ENCODE data around the gene ANKRD30A. TPM values are rescaled to one million over a fixed set of nuclear protein-coding genes. Genes with fewer than 3 reads are reported as not detected.

Gene ANKRD30A
- total and polyA plus RNA-seq, 4 donors = not detected

DNA sequence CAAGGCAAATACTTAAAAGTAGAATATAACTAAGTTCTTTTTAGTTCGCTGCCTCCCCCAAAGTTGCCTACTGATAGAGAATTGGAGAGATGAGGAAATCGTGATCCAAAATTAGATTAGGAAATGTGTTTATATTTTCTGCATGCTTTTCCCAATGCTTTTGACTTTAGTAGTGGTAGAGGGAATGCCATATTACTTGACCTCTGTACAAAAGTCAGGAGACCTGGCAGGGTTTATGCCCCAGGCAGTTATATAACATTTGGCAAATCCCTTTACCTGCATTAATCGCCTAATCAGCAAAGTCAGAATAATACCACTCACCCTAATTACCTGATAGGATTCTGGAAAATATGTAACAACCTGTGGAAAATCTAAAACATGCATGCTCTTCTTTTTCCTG, 142.9 kb downstream of the ANKRD30A start (continued):
- TF ChIP-seq, protein P1, sequence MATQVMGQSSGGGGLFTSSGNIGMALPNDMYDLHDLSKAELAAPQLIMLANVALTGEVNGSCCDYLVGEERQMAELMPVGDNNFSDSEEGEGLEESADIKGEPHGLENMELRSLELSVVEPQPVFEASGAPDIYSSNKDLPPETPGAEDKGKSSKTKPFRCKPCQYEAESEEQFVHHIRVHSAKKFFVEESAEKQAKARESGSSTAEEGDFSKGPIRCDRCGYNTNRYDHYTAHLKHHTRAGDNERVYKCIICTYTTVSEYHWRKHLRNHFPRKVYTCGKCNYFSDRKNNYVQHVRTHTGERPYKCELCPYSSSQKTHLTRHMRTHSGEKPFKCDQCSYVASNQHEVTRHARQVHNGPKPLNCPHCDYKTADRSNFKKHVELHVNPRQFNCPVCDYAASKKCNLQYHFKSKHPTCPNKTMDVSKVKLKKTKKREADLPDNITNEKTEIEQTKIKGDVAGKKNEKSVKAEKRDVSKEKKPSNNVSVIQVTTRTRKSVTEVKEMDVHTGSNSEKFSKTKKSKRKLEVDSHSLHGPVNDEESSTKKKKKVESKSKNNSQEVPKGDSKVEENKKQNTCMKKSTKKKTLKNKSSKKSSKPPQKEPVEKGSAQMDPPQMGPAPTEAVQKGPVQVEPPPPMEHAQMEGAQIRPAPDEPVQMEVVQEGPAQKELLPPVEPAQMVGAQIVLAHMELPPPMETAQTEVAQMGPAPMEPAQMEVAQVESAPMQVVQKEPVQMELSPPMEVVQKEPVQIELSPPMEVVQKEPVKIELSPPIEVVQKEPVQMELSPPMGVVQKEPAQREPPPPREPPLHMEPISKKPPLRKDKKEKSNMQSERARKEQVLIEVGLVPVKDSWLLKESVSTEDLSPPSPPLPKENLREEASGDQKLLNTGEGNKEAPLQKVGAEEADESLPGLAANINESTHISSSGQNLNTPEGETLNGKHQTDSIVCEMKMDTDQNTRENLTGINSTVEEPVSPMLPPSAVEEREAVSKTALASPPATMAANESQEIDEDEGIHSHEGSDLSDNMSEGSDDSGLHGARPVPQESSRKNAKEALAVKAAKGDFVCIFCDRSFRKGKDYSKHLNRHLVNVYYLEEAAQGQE (IDR thresholded peaks at IDR 0.05) = no peak
- TF ChIP-seq, protein P2, sequence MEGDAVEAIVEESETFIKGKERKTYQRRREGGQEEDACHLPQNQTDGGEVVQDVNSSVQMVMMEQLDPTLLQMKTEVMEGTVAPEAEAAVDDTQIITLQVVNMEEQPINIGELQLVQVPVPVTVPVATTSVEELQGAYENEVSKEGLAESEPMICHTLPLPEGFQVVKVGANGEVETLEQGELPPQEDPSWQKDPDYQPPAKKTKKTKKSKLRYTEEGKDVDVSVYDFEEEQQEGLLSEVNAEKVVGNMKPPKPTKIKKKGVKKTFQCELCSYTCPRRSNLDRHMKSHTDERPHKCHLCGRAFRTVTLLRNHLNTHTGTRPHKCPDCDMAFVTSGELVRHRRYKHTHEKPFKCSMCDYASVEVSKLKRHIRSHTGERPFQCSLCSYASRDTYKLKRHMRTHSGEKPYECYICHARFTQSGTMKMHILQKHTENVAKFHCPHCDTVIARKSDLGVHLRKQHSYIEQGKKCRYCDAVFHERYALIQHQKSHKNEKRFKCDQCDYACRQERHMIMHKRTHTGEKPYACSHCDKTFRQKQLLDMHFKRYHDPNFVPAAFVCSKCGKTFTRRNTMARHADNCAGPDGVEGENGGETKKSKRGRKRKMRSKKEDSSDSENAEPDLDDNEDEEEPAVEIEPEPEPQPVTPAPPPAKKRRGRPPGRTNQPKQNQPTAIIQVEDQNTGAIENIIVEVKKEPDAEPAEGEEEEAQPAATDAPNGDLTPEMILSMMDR (IDR thresholded peaks at IDR 0.05; ENCODE audit: low read depth, low read length, missing input control) = no peak
- TF ChIP-seq GABPA (IDR thresholded peaks at IDR 0.05 in 1 of 2, conservative IDR thresholded peaks at IDR 0.05 in 1 of 2) = no peak

DNA sequence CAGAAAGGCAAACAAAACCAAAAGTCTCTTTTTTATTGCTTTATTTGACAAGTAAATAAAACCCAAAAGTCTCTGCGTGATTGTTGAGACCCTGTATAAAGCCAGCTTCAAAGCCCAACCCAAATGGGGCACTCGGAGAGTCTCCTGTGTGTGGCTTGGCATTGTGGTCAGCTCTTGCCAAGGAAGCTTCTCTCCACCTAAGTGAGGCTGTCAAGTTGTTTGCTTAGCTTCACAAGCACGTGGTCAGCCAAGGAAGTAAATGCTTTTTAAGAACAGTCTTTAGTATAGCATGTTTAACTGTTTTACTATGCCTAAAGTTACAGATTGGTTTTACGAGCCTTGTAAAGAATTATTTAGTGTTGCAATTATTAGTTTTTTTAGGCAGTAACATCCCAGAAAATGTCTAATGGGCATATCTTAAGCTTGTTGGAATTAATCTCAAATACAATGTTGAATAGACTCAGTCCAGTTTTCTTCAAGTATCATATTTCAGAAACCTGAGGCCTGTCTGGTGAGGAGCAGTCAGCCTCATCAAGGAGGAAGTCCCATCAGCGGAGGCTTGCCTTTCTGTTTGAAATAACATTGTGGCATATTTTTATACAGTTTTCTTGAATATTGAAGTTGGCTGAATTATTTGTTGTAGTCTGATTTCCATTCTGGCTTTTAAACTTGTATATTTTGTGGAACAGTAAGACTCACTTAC, 144.3 kb downstream of the ANKRD30A start:
- H3K9ac ChIP-seq (ENCODE audit: low read depth in 1 of 2, low read length in 2 of 2) = no peak overlapping the region
- TF ChIP-seq HNF4A (conservative IDR thresholded peaks at IDR 0.05) = no peak
- TF ChIP-seq, protein P1 (IDR thresholded peaks at IDR 0.05) = no peak
- TF ChIP-seq RXRA (IDR thresholded peaks at IDR 0.05) = no peak
- no peak for TF ChIP-seq RAD21 (IDR thresholded peaks at IDR 0.05)
- TF ChIP-seq, protein P2 (IDR thresholded peaks at IDR 0.05; ENCODE audit: low read depth, low read length, missing input control) = no peak
- no peak for TF ChIP-seq SP1 (IDR thresholded peaks at IDR 0.05)
- TF ChIP-seq YY1 (IDR thresholded peaks at IDR 0.05) = no peak
- TF ChIP-seq HNF4G (IDR thresholded peaks at IDR 0.05) = no peak
- TF ChIP-seq, protein P3, sequence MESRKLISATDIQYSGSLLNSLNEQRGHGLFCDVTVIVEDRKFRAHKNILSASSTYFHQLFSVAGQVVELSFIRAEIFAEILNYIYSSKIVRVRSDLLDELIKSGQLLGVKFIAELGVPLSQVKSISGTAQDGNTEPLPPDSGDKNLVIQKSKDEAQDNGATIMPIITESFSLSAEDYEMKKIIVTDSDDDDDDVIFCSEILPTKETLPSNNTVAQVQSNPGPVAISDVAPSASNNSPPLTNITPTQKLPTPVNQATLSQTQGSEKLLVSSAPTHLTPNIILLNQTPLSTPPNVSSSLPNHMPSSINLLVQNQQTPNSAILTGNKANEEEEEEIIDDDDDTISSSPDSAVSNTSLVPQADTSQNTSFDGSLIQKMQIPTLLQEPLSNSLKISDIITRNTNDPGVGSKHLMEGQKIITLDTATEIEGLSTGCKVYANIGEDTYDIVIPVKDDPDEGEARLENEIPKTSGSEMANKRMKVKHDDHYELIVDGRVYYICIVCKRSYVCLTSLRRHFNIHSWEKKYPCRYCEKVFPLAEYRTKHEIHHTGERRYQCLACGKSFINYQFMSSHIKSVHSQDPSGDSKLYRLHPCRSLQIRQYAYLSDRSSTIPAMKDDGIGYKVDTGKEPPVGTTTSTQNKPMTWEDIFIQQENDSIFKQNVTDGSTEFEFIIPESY (IDR thresholded peaks at IDR 0.05) = no peak
- H3K4me3 ChIP-seq (ENCODE audit: low read depth in 1 of 3, low read length in 3 of 3) = no peak overlapping the region
- H3K9me3 ChIP-seq (ENCODE audit: control insufficient read depth in 4 of 4, low read length in 3 of 4) = peaks cover 0 to 2% (median 0%) of the 10 kb centered on the region in 4 donors
- H3K27me3 ChIP-seq (ENCODE audit: control insufficient read depth in 4 of 4, insufficient read depth in 4 of 4, low read length in 3 of 4) = no peaks in the 10 kb centered on the region
- DNase-seq (ENCODE audit: low spot score) = no peak
- H3K27ac ChIP-seq (ENCODE audit: low read depth in 1 of 2, low read length in 2 of 2) = no peak overlapping the region
- no peaks in the 10 kb centered on the region for H3K4me1 ChIP-seq (ENCODE audit: control insufficient read depth in 4 of 4, insufficient read depth in 4 of 4, low read length in 3 of 4)
- 55% methylated on average over 5 of the region's 5 CpGs for WGBS
- no peaks in the 10 kb centered on the region for H3K36me3 ChIP-seq (ENCODE audit: control insufficient read depth in 4 of 4, insufficient read depth in 3 of 4, low read depth in 1 of 4, low read length in 3 of 4)

All from liver (tissue), 9 donors.